HepG2 (cell line): Measurements from ENCODE around the gene TP63. TPM values are rescaled to one million over a fixed set of nuclear protein-coding genes. Genes with fewer than 3 reads are reported as not detected.
A peak's percentile ranks its signal among the peaks of the same experiment; 100 is the strongest.

Experiments
- ATAC-seq: fragments of 200-7000 bp; cut with Tn5 transposase; 3 replicates; pipeline ENCODE4 v1.9.1; 2020; ENCODE audit warnings: mild to moderate bottlenecking, moderate library complexity
- BruUV-seq: library from RNA; stranded (reverse); fragments of 400-500 nt; replicated peaks from 2 replicates; lab custom pipeline; 2021; lab: Mats Ljungman, UMichigan
- CTCF ChIA-PET: fragments of 300-600 bp; formaldehyde crosslinking; extraction: SDS; loops from one replicate; lab custom pipeline; 2021; ENCODE audit warnings: low total read pairs, inconsistent platforms, low intra/inter-chr PET ratio; lab: Yijun Ruan, JAX
- POLR2A ChIA-PET: fragments of 350-600 bp; sonication (Branson Sonifier 250); formaldehyde crosslinking; loops from one replicate; lab custom pipeline; 2020; ENCODE audit warnings: antibody characterized with exemption, inconsistent platforms; lab: Yijun Ruan, JAX
- DNase-seq: peaks from one replicate; pipeline ENCODE4 v3.0.0-alpha.2; 2015; ENCODE audit warnings: low spot score
- FAIRE-seq: peaks from 3 replicates; lab custom pipeline; 2011; peaks lifted over from hg19 to GRCh38; lab: Jason Lieb, UNC
- H2AFZ ChIP-seq: one replicate; pipeline ENCODE4 v1.6.1; 2011; ENCODE audit warnings: low read length, inconsistent platforms
- H3K27ac ChIP-seq: fragments of 300-600 bp; 3 replicates; pipeline ENCODE4 v1.8.0; 2011; ENCODE audit warnings: mixed run types, mild to moderate bottlenecking, mixed read lengths, low read length, inconsistent platforms; ENCODE audit not compliant: insufficient read depth; ENCODE audit errors: extremely low read length
- H3K27me3 ChIP-seq, 2 experiments: fragments of 200-600 bp in 1 of 2; 2 replicates in 1 of 2; 3 replicates in 1 of 2; pipeline versions ENCODE4 v1.6.0 to v1.8.0; 2011; ENCODE audit warnings: low read length in 2 of 2, mild to moderate bottlenecking in 2 of 2, moderate library complexity in 2 of 2, inconsistent platforms in 1 of 2; ENCODE audit not compliant: insufficient read depth in 2 of 2, control insufficient read depth in 1 of 2
- H3K36me3 ChIP-seq, 2 experiments: fragments of 200-600 bp in 1 of 2; replicated peaks in 1 of 2; 2 replicates in 1 of 2; 3 replicates in 1 of 2; pipeline versions ENCODE4 v1.5.1 to v1.8.0; 2011; ENCODE audit warnings: low read length in 2 of 2, inconsistent platforms in 1 of 2; ENCODE audit not compliant: insufficient read depth in 2 of 2, control insufficient read depth in 1 of 2
- H3K4me1 ChIP-seq: 2 replicates; pipeline ENCODE4 v1.5.1; 2012; ENCODE audit warnings: low read length, inconsistent platforms; ENCODE audit not compliant: insufficient read depth
- H3K4me2 ChIP-seq: 2 replicates; pipeline ENCODE4 v1.6.0; 2011; ENCODE audit warnings: low read depth, low read length, inconsistent platforms
- H3K4me3 ChIP-seq, 3 experiments: fragments of 200-600 bp in 1 of 3; sonication (generic), shearing (Covaris generic) in 1 of 3; replicated peaks in 1 of 3; 2 replicates each; pipeline ENCODE4 v1.5.1; 2011 to 2016; ENCODE audit warnings: low read length in 3 of 3, inconsistent platforms in 2 of 3, low read depth in 2 of 3, mild to moderate bottlenecking in 2 of 3, control low read depth in 1 of 3, mixed read lengths in 1 of 3; ENCODE audit not compliant: insufficient read depth in 1 of 3
- H3K79me2 ChIP-seq: one replicate; pipeline ENCODE4 v1.6.1; 2011; ENCODE audit warnings: low read length, inconsistent platforms; ENCODE audit not compliant: insufficient read depth
- H3K9ac ChIP-seq: 2 replicates; pipeline ENCODE4 v1.6.0; 2011; ENCODE audit warnings: mild to moderate bottlenecking, low read depth, low read length, inconsistent platforms; ENCODE audit not compliant: insufficient read depth
- H3K9me3 ChIP-seq: 2 replicates; pipeline ENCODE4 v1.5.1; 2012; ENCODE audit warnings: mild to moderate bottlenecking, low read length
- H4K20me1 ChIP-seq: 2 replicates; pipeline ENCODE4 v1.6.0; 2011; ENCODE audit warnings: inconsistent platforms, mild to moderate bottlenecking, low read length, moderate library complexity; ENCODE audit not compliant: insufficient read depth
- MAFF ChIP-seq: IDR thresholded peaks from 2 replicates; pipeline ENCODE4 v1.6.1; 2011; ENCODE audit warnings: low read depth, low read length, improper control_type of control experiment
- MAFK ChIP-seq, 2 experiments: IDR thresholded peaks in 1 of 2; conservative IDR thresholded peaks in 1 of 2; 2 replicates each; pipeline ENCODE4 v1.6.1; 2011; ENCODE audit warnings: improper control_type of control experiment in 2 of 2, low read length in 2 of 2
- ZKSCAN1 ChIP-seq: fragments of 150-350 bp; IDR thresholded peaks from 2 replicates; pipeline ENCODE4 v1.6.1; 2014; ENCODE audit warnings: low read length
- ZNF629 ChIP-seq: sonication (generic); formaldehyde crosslinking; conservative IDR thresholded peaks from 2 replicates; pipeline ENCODE4 v1.5.0; 2020; ENCODE audit warnings: missing genetic modification reagents
- ZNF761 ChIP-seq: sonication (generic); formaldehyde crosslinking; conservative IDR thresholded peaks from 2 replicates; pipeline ENCODE4 v1.4.0; 2020; ENCODE audit warnings: mild to moderate bottlenecking, missing genetic modification reagents
- WGBS: methylation state at CpG from one replicate; pipeline ENCODE4 v1.1.6; 2017; ENCODE audit warnings: low lambda C conversion rate; 5-methylcytosine and 5-hydroxymethylcytosine counted together
- in situ Hi-C: cut with HindIII; loops from 2 replicates; pipeline ENCODE4 v1.10.0; 2017; ENCODE audit warnings: low pct_unique_long_range_greater_than_20kb; ENCODE audit not compliant: extremely low pct_ligation_motif_present
- intact Hi-C: fragments of 100-400 bp; cut with micrococcal nuclease; formaldehyde crosslinking; loops from one replicate; pipeline ENCODE4 v1.10.0; 2022; ENCODE audit not compliant: unreplicated experiment
- polyA plus RNA-seq, 8 experiments: library from polyadenylated mRNA; depleted of rRNA in 3 of 8; stranded (reverse) in 7 of 8; unstranded in 1 of 8; fragments of >200 nt; fragmentation: Illumina TruSeq in 4 of 8; extraction: Trizol in 4 of 8; gene quantifications; 2 replicates each; pipeline versions ENCODE4 v1.2.1 to v1.2.3, GENCODE V29; 2011 to 2016; ENCODE audit warnings: low read depth in 4 of 8, missing spikeins in 1 of 8, mixed read lengths in 1 of 8; ENCODE audit not compliant: insufficient read depth in 1 of 8
- total RNA-seq, 5 experiments: library from RNA; depleted of rRNA; stranded (reverse); fragments of >200 nt; fragmentation: Illumina TruSeq; extraction: Trizol; gene quantifications; 2 replicates each; pipeline ENCODE4 v1.2.3, GENCODE V29; 2016; ENCODE audit warnings: low read depth in 1 of 5
- TF ChIP-seq, protein P1 (sequence below): sonication (generic); formaldehyde crosslinking; IDR thresholded peaks from 2 replicates; pipeline ENCODE4 v1.4.0; 2020; ENCODE audit warnings: missing genetic modification reagents, borderline replicate concordance
- TF ChIP-seq, protein P2 (sequence below): sonication (generic); formaldehyde crosslinking; conservative IDR thresholded peaks from 2 replicates; pipeline ENCODE4 v1.4.0; 2020; ENCODE audit warnings: missing genetic modification reagents

TP63 gene
- total and polyA plus RNA-seq, 2 of the 13 experiments (the other 11 are each of a cell fraction or from before 2014, with no cell fraction given): not detected

- TF ChIP-seq, protein P1, sequence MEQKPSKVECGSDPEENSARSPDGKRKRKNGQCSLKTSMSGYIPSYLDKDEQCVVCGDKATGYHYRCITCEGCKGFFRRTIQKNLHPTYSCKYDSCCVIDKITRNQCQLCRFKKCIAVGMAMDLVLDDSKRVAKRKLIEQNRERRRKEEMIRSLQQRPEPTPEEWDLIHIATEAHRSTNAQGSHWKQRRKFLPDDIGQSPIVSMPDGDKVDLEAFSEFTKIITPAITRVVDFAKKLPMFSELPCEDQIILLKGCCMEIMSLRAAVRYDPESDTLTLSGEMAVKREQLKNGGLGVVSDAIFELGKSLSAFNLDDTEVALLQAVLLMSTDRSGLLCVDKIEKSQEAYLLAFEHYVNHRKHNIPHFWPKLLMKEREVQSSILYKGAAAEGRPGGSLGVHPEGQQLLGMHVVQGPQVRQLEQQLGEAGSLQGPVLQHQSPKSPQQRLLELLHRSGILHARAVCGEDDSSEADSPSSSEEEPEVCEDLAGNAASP: no peak
- TF ChIP-seq, protein P2, sequence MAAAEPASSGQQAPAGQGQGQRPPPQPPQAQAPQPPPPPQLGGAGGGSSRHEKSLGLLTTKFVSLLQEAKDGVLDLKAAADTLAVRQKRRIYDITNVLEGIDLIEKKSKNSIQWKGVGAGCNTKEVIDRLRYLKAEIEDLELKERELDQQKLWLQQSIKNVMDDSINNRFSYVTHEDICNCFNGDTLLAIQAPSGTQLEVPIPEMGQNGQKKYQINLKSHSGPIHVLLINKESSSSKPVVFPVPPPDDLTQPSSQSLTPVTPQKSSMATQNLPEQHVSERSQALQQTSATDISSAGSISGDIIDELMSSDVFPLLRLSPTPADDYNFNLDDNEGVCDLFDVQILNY: no peak
- TF ChIP-seq ZNF761 (CRISPR knock-in tag): no peak
These were observed 6.6 kb downstream of the TP63 start (continued) for GRCh38 chr3:189637750-189638149.

GRCh38 chr3:189638276-189639031 lies 7.3 kb downstream of the TP63 start:
- no peak for ATAC-seq
- intact Hi-C loops: no loop called here
- WGBS: 10% methylated on average over 4 of the region's 4 CpGs
- Histone ChIP-seq H2AFZ (no peak overlapping the region), H3K27ac (no peak overlapping the region), H3K9ac (no peak overlapping the region), H3K79me2 (no peaks in the 10 kb centered on the region), H3K4me2 (no peak overlapping the region), H3K9me3 (no peaks in the 10 kb centered on the region), H3K36me3 (no peaks in the 10 kb centered on the region), H4K20me1 (no peaks in the 10 kb centered on the region), H3K4me1 (no peaks in the 10 kb centered on the region), H3K27me3 (no peaks in the 10 kb centered on the region), H3K4me3 (no peak overlapping the region)
- POLR2A ChIA-PET: no interaction called here
- CTCF ChIA-PET: no interaction called here
- TF ChIP-seq ZKSCAN1 (no peak), ZNF629 (CRISPR knock-in tag) (no peak), MAFF (0 out of 2 replicates have a peak, but pooled peaks have one; percentile 19), MAFK (conservative IDR thresholded peaks at IDR 0.05 in 1 of 2, IDR thresholded peaks at IDR 0.05 in 1 of 2; ENCODE audit: low read length in 2 of 2) (peak; percentile 59 to 73; a peak in 3 of 4 replicates)
- no TSS peak for BruUV-seq
- in situ Hi-C loops: no loop called here
- no peak for DNase-seq
- FAIRE-seq: no peak
